Small intestine (tissue), 7 donors: ENCODE measurements around the gene UPF1. TPM values are rescaled to one million over a fixed set of nuclear protein-coding genes. Genes with fewer than 3 reads are reported as not detected.
"Not testable (repeated sequence)": the region's sequence is repeated elsewhere in the genome, so short reads cannot be mapped to it uniquely, and the experiment has no call there.

Source experiments
- DNase-seq, 2 donors: peaks; one replicate each; pipeline versions ENCODE4 v3.0.0 to v3.0.0-alpha.2; 2013
- FAIRE-seq: peaks from 2 replicates; lab custom pipeline; 2012; peaks lifted over from hg19 to GRCh38; lab: Jason Lieb, UNC
- H3K27ac ChIP-seq, 3 donors: one replicate each; pipeline ENCODE4 v1.5.1; 2013; ENCODE audit warnings: low read length in 2 of 3, mild to moderate bottlenecking in 2 of 3, control low read depth in 1 of 3, inconsistent platforms in 1 of 3, low read depth in 1 of 3, moderate library complexity in 1 of 3
- H3K27me3 ChIP-seq, 3 donors: one replicate each; pipeline ENCODE4 v1.6.1; 2013; ENCODE audit warnings: low read length in 3 of 3, inconsistent platforms in 1 of 3; ENCODE audit not compliant: control insufficient read depth in 3 of 3, insufficient read depth in 3 of 3
- H3K36me3 ChIP-seq, 3 donors: one replicate each; pipeline ENCODE4 v1.6.1; 2013; ENCODE audit warnings: low read length in 3 of 3, inconsistent platforms in 1 of 3, low read depth in 1 of 3, mild to moderate bottlenecking in 1 of 3, moderate library complexity in 1 of 3; ENCODE audit not compliant: control insufficient read depth in 3 of 3, insufficient read depth in 2 of 3
- H3K4me1 ChIP-seq, 3 donors: one replicate each; pipeline ENCODE4 v1.6.1; 2013; ENCODE audit warnings: low read length in 2 of 3, inconsistent platforms in 1 of 3, low read depth in 1 of 3, mild to moderate bottlenecking in 1 of 3, moderate library complexity in 1 of 3; ENCODE audit not compliant: control insufficient read depth in 3 of 3, insufficient read depth in 2 of 3
- H3K4me3 ChIP-seq, 3 donors: one replicate each; pipeline ENCODE4 v1.5.1; 2013; ENCODE audit warnings: low read length in 3 of 3, control low read depth in 1 of 3, inconsistent platforms in 1 of 3, low read depth in 1 of 3, mild to moderate bottlenecking in 1 of 3, moderate library complexity in 1 of 3
- H3K9me3 ChIP-seq, 2 donors: one replicate each; pipeline ENCODE4 v1.6.1; 2013; ENCODE audit warnings: low read depth in 1 of 2, low read length in 1 of 2; ENCODE audit not compliant: control insufficient read depth in 2 of 2, insufficient read depth in 1 of 2
- WGBS, 3 donors: extraction: QIAGEN DNeasy Blood & Tissue Kit; methylation state at CpG; one replicate each; pipeline ENCODE4 v1.1.7; 2013; 5-methylcytosine and 5-hydroxymethylcytosine counted together
- polyA plus RNA-seq, 4 donors: library from polyadenylated mRNA; stranded (reverse) in 3 of 4; unstranded in 1 of 4; fragments of 200-250 nt in 3 of 4; fragments of 120-200 nt in 1 of 4; gene quantifications; one replicate each; pipeline versions ENCODE4 v1.2.1 to v1.2.3, GENCODE V29; 2013
- donor health status: healthy with polysubstance abuse.
- donor health status: control.
- donor health status: control.
- donor health status: Bipolar disorder and iron deficiency.
- donor health status: healthy.

Gene UPF1
- polyA plus RNA-seq, 4 donors, result 37.6 to 55.1 (median 41.8) TPM

DNA sequence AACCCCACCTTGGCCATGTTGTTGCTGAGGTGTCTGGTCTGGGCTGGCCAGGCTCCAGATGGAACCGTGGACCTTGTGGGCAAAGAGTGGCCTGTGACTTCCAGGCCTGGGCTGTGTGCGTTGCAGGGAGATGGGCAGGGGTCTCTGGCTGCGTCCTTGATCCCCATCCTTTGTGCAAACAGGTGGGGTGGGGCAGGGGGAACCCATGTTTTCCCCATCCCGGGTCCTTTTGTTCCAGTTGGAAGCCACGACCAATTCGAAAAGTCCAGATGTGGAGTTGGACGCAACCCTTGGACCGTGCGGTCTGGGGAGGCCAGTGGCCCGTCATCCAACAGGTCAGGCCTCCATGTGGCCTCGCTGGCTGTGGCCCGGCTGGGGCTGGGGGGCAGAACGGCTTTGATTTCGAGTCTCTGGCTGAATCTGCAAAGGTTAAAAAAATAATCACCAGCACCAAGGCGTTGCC, 27.6 kb upstream of the UPF1 start:
- no peak overlapping the region for H3K27ac ChIP-seq
- DNase-seq (no peak), FAIRE-seq (no peak)
- WGBS, 3 donors, result 86 to 91% (median 89%) methylated on average over 15 of the region's 15 CpGs
- no peaks in the 10 kb centered on the region for H3K36me3 ChIP-seq
- no peaks in the 10 kb centered on the region for H3K9me3 ChIP-seq
- peaks cover 0 to 3% (median 0%) of the 10 kb centered on the region in 3 donors for H3K4me1 ChIP-seq
- H3K27me3 ChIP-seq, result peaks cover 0 to 3% (median 2%) of the 10 kb centered on the region in 3 donors
- no peak overlapping the region for H3K4me3 ChIP-seq

- Histone ChIP-seq H3K4me3 (no peak overlapping the region), H3K36me3 (no peaks in the 10 kb centered on the region), H3K4me1 (no peaks in the 10 kb centered on the region), H3K9me3 (no peaks in the 10 kb centered on the region), H3K27ac (no peak overlapping the region), H3K27me3 (peaks cover 0 to 3% (median 2%) of the 10 kb centered on the region in 3 donors)
- WGBS, 3 donors, result 83 to 89% (median 83%) methylated on average over 8 of the region's 8 CpGs
- FAIRE-seq (no peak), DNase-seq (no peak)
Observed at GRCh38 chr19:18804643-18805042, 27.1 kb upstream of the UPF1 start.

DNA sequence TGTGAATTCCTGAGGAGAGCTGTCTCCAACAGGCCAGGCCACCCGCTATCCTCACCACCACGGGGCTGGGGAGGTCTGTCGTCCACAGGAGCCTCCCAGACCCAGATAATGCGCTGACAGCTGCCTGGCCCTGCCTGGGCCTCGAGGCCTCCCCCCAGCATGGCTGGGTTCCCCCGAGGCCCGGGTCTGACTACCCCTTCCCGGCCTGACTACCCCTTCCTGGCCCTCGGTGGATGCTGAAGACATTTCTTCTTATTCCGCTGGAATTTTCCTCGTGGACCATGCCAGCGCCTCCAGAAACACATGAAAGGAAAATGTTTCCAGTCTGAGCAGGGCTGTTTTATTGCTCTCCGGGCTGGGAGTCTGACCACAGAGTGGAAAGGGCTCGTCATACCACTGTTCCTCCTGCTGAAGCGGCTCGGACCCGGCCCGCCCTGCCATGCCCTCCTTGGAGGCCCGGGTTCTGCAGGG, 23.9 kb upstream of the UPF1 start:
- no peak for DNase-seq
- no peaks in the 10 kb centered on the region for H3K9me3 ChIP-seq
- 75 to 81% (median 77%) methylated on average over 18 to 19 of the region's 19 CpGs for WGBS, 3 donors
- H3K36me3 ChIP-seq, result no peaks in the 10 kb centered on the region
- FAIRE-seq, result no peak
- peaks cover 0 to 3% (median 2%) of the 10 kb centered on the region in 3 donors for H3K27me3 ChIP-seq
- no peak overlapping the region for H3K4me3 ChIP-seq
- no peaks in the 10 kb centered on the region for H3K4me1 ChIP-seq
- no peak overlapping the region for H3K27ac ChIP-seq

DNA sequence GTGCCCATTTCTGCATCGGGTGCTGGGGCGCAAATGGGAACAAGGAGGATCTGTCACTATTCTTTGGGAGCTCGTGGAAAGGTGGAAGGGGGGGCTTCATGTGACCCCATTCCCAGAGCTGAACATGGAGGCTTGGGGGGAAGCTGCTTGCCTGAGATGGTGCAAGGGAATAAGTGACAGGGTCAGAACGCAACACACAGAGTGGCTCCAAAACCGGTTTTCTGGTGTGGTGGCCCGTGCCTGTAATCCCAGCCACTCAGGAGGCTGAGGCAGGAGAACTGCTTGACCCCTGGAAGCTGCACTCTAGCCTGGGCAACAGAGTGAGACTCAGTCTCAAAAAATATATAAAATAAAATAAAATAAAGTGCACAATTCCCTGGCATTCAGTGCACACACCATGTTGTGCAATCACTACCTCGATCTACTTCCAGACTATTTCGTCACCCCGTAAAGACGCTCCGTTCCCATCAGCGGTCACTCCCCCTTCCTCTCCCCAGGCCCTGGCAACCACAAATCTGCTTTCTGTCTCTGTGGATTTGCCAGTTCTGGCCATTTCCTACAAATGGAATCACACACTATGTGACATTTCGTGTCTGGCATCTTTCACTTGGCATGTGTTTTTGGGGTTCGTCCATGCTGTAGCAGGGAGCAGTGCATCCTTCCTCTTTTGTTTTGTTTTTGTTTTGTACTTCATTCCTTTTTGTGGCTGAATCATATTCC, 22.4 kb upstream of the UPF1 start:
- no peaks in the 10 kb centered on the region for H3K4me1 ChIP-seq
- no peak overlapping the region for H3K27ac ChIP-seq
- no peak overlapping the region for H3K4me3 ChIP-seq
- H3K36me3 ChIP-seq, result no peaks in the 10 kb centered on the region
- DNase-seq (no peak), FAIRE-seq (no peak)
- no peaks in the 10 kb centered on the region for H3K9me3 ChIP-seq
- WGBS, 3 donors, result 55 to 64% (median 59%) methylated on average over 14 of the region's 14 CpGs
- peaks cover 0 to 4% (median 3%) of the 10 kb centered on the region in 3 donors for H3K27me3 ChIP-seq

- not testable (repeated sequence) for H3K4me1 ChIP-seq, H3K4me3 ChIP-seq, H3K27me3 ChIP-seq, DNase-seq, FAIRE-seq, H3K9me3 ChIP-seq, H3K27ac ChIP-seq, H3K36me3 ChIP-seq
- 83 to 93% (median 86%) methylated on average over 5 of the region's 5 CpGs for WGBS, 3 donors
Observed at GRCh38 chr19:18811638-18812037, 20.1 kb upstream of the UPF1 start.

DNA sequence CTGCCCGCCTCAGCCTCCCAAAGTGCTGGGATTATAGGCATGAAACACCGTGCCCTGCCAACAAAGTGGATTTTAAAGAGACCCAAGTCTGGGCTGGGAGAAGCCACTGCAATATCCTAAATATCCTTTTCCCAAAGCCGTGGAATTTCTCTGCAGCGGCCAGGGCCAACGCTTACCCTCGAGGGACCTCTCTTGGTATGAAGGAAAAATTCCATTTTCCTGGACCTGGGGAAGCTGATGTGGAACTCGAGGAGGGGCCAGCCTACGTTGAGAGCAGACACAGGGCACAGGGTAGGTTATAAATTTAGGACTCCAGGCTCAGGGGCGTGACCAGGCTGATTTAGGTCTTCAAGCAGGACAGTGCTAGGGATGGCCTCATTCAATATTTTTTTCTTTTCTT, 17.7 kb upstream of the UPF1 start:
- DNase-seq (no peak), FAIRE-seq (no peak)
- H3K4me3 ChIP-seq, result no peak overlapping the region
- 52 to 61% (median 57%) methylated on average over 9 of the region's 9 CpGs for WGBS, 3 donors
- peaks cover 0 to 2% (median 0%) of the 10 kb centered on the region in 3 donors for H3K27me3 ChIP-seq
- no peaks in the 10 kb centered on the region for H3K36me3 ChIP-seq
- H3K4me1 ChIP-seq, result no peaks in the 10 kb centered on the region
- no peaks in the 10 kb centered on the region for H3K9me3 ChIP-seq
- H3K27ac ChIP-seq, result no peak overlapping the region

DNA sequence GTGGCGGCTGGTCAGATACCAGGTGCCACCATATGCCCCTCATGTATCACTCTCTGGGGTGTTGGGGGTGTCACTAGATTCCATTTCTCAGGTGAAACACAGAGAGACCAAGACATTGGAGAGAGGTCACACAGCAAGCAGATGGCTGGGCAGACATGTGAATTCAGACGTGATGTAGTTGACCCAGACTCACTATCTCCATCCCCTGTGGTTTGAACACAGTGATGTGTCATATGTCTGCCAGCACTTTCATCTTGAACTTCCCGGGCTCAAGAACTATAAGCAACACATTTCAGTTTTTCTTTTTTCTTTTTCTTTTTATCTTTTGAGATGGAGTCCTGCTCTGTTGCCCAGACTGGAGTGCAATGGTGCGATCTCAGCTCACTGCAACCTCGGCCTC, 16.1 kb upstream of the UPF1 start:
- WGBS, 3 donors, result 82 to 89% (median 86%) methylated on average over 5 of the region's 5 CpGs

GRCh38 chr19:18816645-18817044, 15.1 kb upstream of the UPF1 start:
- FAIRE-seq, DNase-seq, H3K4me3 ChIP-seq, H3K4me1 ChIP-seq, H3K36me3 ChIP-seq, H3K9me3 ChIP-seq, H3K27ac ChIP-seq, H3K27me3 ChIP-seq: not testable (repeated sequence)
- 81 to 98% (median 90%) methylated on average over 4 of the region's 4 CpGs for WGBS, 3 donors

More for the DNA sequence above, 16.1 kb upstream of the UPF1 start:
- Histone ChIP-seq H3K27ac (no peak overlapping the region), H3K4me1 (no peaks in the 10 kb centered on the region), H3K4me3 (no peak overlapping the region), H3K9me3 (no peaks in the 10 kb centered on the region), H3K27me3 (peaks cover 0 to 2% (median 0%) of the 10 kb centered on the region in 3 donors), H3K36me3 (no peaks in the 10 kb centered on the region)
- DNase-seq (no peak), FAIRE-seq (no peak)
